ENCODE data around the gene ATOSB. TPM values are rescaled to one million over a fixed set of nuclear protein-coding genes. Genes with fewer than 3 reads are reported as not detected.
"Not testable (repeated sequence)": the region's sequence is repeated elsewhere in the genome, so short reads cannot be mapped to it uniquely, and the experiment has no call there.

ATOSB gene
- polyA plus RNA-seq, 3 donors, result 18.5 to 96.8 (median 23.7) TPM

DNA sequence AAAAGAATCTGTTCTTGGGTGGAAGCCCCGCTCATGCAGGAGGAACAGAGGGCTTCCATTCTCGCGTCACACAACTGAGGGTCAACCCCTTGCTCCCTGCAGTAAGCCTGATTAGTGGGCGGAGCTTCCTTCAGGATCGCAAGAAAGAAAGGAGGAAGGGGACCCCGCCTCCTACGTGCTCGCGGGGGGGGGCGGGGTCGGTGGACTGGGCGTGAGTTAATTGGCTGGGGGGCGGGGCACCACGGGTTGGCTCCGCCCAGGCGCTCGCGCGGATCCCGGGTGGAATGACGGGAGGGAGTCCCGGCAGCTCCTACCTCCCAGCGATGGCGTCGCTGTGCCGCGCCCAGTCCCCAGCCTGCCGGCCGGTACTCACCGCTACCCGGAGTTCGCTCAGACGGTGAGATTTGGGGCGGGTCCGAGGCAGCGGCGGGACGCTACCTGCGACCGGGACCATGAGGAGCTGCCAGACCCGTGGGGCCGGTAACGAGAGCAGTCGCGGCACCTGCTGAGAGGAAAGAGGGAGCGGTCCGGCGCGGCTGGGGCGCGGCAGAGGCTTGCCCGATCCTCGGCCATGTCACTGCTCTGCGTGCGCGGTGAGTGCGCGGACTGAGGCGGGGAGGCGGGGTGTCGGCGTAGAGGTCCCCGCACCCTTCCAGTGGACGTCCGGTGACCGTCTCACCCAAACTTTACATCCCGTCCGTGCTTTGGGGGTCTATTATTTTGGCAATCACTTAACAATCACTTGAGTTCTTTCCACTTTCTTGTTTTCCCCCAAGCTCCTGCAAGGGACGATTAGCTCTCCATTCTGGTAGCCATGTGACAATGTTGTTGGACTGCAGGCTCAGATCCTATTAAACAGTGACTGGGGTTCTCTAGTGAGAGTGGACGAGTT, 46.3 kb upstream of the ATOSB start, which contains the start of gene UNC13B:
Gene UNC13B, plus strand, starts transcription at position 297 of the 892 bp plus-strand sequence. Its CDS starts 275 bp downstream, at position 572.
- intact Hi-C loops (cut with micrococcal nuclease), result loop anchor here in 1 of 2 donors (5.0 kb wide), 1 partner anchor 45 kb away; the partner anchor contains the start of gene ATOSB
- Mint-ChIP-seq H3K4me3 (peak within 1 kb of the TSS; percentile 88 to 93), H3K4me1 (peaks cover 25% of the 10 kb centered on the region), H3K36me3 (no peaks in the 10 kb centered on the region), H3K9me3 (peaks cover 0 to 6% (median 2%) of the 10 kb centered on the region in 7 donors), H3K27me3 (ENCODE audit: low read depth in 3 of 3) (peaks cover 8 to 13% (median 12%) of the 10 kb centered on the region in 3 donors), H3K27ac (peak within 1 kb of the TSS in 4 of 7 donors; percentile 26 to 73 (median 38))
- H3K4me3 ChIP-seq (replicated peaks in 1 of 3; ENCODE audit: low read depth in 2 of 3, low read length in 3 of 3), result peak within 1 kb of the TSS; percentile 79 to 89 (median 81)
- peaks cover 7 to 12% of the 10 kb centered on the region in 2 donors for H3K27me3 ChIP-seq (ENCODE audit: control insufficient read depth in 2 of 2, insufficient read depth in 2 of 2, low read length in 2 of 2)
- peak within 1 kb of the TSS; percentile 71 for H3K9ac ChIP-seq (ENCODE audit: insufficient read depth, low read length, poor library complexity, severe bottlenecking)
- no peaks in the 10 kb centered on the region for H3K9me3 ChIP-seq (replicated peaks in 1 of 2; ENCODE audit: control insufficient read depth in 1 of 2, insufficient read depth in 1 of 2, low read length in 2 of 2)
- WGBS (ENCODE audit: insufficient coverage), result 0% methylated on average over 60 of the region's 70 CpGs
- no peaks in the 10 kb centered on the region for H3K79me2 ChIP-seq (ENCODE audit: insufficient read depth, low read length)
- DNase-seq, result peak; percentile 77 to 83 (median 83)
- H3K4me2 ChIP-seq (replicated peaks; ENCODE audit: extremely low read depth, low read length, poor library complexity, severe bottlenecking), result peak within 1 kb of the TSS; percentile 89
- peaks cover 15 to 22% of the 10 kb centered on the region in 2 donors for H3K4me1 ChIP-seq (ENCODE audit: control insufficient read depth in 1 of 2, insufficient read depth in 2 of 2, low read length in 2 of 2)
- peak within 1 kb of the TSS; percentile 99 for H2AFZ ChIP-seq (ENCODE audit: insufficient read depth, low read depth, low read length, poor library complexity, severe bottlenecking)
- no peak for TF ChIP-seq CTCF (IDR thresholded peaks at IDR 0.05)
- no peaks in the 10 kb centered on the region for H3K36me3 ChIP-seq (replicated peaks in 1 of 2; ENCODE audit: control insufficient read depth in 1 of 2, insufficient read depth in 2 of 2, low read length in 2 of 2)
- H3K27ac ChIP-seq (ENCODE audit: low read depth in 1 of 2, low read length in 2 of 2), result peak within 1 kb of the TSS in 1 of 2 donors; percentile 55
- no peaks in the 10 kb centered on the region for H4K20me1 ChIP-seq (ENCODE audit: insufficient read depth, low read length)

GRCh38 chr9:35158501-35159280, 43.0 kb upstream of the ATOSB start:
- Histone ChIP-seq H3K4me1 (ENCODE audit: control insufficient read depth in 1 of 2, insufficient read depth in 2 of 2, low read length in 2 of 2) (peaks cover 15 to 22% of the 10 kb centered on the region in 2 donors), H3K9me3 (replicated peaks in 1 of 2; ENCODE audit: control insufficient read depth in 1 of 2, insufficient read depth in 1 of 2, low read length in 2 of 2) (peaks cover 0 to 3% of the 10 kb centered on the region in 2 donors), H3K79me2 (ENCODE audit: insufficient read depth, low read length) (no peaks in the 10 kb centered on the region), H3K27ac (ENCODE audit: low read depth in 1 of 2, low read length in 2 of 2) (no peak overlapping the region), H3K4me3 (replicated peaks in 1 of 3; ENCODE audit: low read depth in 2 of 3, low read length in 3 of 3) (no peak overlapping the region), H4K20me1 (ENCODE audit: insufficient read depth, low read length) (no peaks in the 10 kb centered on the region), H3K4me2 (replicated peaks; ENCODE audit: extremely low read depth, low read length, poor library complexity, severe bottlenecking) (no peak overlapping the region), H3K36me3 (replicated peaks in 1 of 2; ENCODE audit: control insufficient read depth in 1 of 2, insufficient read depth in 2 of 2, low read length in 2 of 2) (no peaks in the 10 kb centered on the region), H3K27me3 (ENCODE audit: control insufficient read depth in 2 of 2, insufficient read depth in 2 of 2, low read length in 2 of 2) (peaks cover 7 to 12% of the 10 kb centered on the region in 2 donors), H3K9ac (ENCODE audit: insufficient read depth, low read length, poor library complexity, severe bottlenecking) (no peak overlapping the region), H2AFZ (ENCODE audit: insufficient read depth, low read depth, low read length, poor library complexity, severe bottlenecking) (no peak overlapping the region)
- TF ChIP-seq CTCF (IDR thresholded peaks at IDR 0.05), result no peak
- intact Hi-C loops (cut with micrococcal nuclease), result no loop called here
- DNase-seq, result no peak
- Mint-ChIP-seq H3K27ac (no peak overlapping the region), H3K9me3 (peaks cover 4 to 8% (median 6%) of the 10 kb centered on the region in 7 donors), H3K36me3 (no peaks in the 10 kb centered on the region), H3K4me3 (no peak overlapping the region), H3K27me3 (ENCODE audit: low read depth in 3 of 3) (peaks cover 8 to 16% (median 12%) of the 10 kb centered on the region in 3 donors), H3K4me1 (peaks cover 25% of the 10 kb centered on the region)
- WGBS (ENCODE audit: insufficient coverage), result 93% methylated on average over 4 of the region's 10 CpGs

GRCh38 chr9:35157836-35158235, 42.2 kb upstream of the ATOSB start:
- H2AFZ ChIP-seq (ENCODE audit: insufficient read depth, low read depth, low read length, poor library complexity, severe bottlenecking); DNase-seq; H3K4me2 ChIP-seq (replicated peaks; ENCODE audit: extremely low read depth, low read length, poor library complexity, severe bottlenecking); H3K27ac Mint-ChIP-seq; H3K9me3 ChIP-seq (replicated peaks in 1 of 2; ENCODE audit: control insufficient read depth in 1 of 2, insufficient read depth in 1 of 2, low read length in 2 of 2); H3K27me3 ChIP-seq (ENCODE audit: control insufficient read depth in 2 of 2, insufficient read depth in 2 of 2, low read length in 2 of 2); H3K4me3 ChIP-seq (replicated peaks in 1 of 3; ENCODE audit: low read depth in 2 of 3, low read length in 3 of 3); H3K9me3 Mint-ChIP-seq; H3K79me2 ChIP-seq (ENCODE audit: insufficient read depth, low read length); H3K36me3 ChIP-seq (replicated peaks in 1 of 2; ENCODE audit: control insufficient read depth in 1 of 2, insufficient read depth in 2 of 2, low read length in 2 of 2); intact Hi-C loops (cut with micrococcal nuclease); H3K27ac ChIP-seq (ENCODE audit: low read depth in 1 of 2, low read length in 2 of 2); H3K4me3 Mint-ChIP-seq; H3K9ac ChIP-seq (ENCODE audit: insufficient read depth, low read length, poor library complexity, severe bottlenecking); H3K36me3 Mint-ChIP-seq; H4K20me1 ChIP-seq (ENCODE audit: insufficient read depth, low read length); H3K27me3 Mint-ChIP-seq (ENCODE audit: low read depth in 3 of 3): not testable (repeated sequence)
- WGBS (ENCODE audit: insufficient coverage), result 83% methylated on average over 5 of the region's 6 CpGs
- peaks cover 23% of the 10 kb centered on the region for H3K4me1 Mint-ChIP-seq
- H3K4me1 ChIP-seq (ENCODE audit: control insufficient read depth in 1 of 2, insufficient read depth in 2 of 2, low read length in 2 of 2), result peaks cover 15 to 22% of the 10 kb centered on the region in 2 donors

Data from CD14-positive monocyte (primary cell).